GM19452 (cell line): ENCODE data around the gene ITPKB.
"Not testable (repeated sequence)": the region's sequence is repeated elsewhere in the genome, so short reads cannot be mapped to it uniquely, and the experiment has no call there.

ENCODE experiments used
- ATAC-seq: cut with Tn5 transposase; IDR thresholded peaks from one replicate; pipeline ENCODE4 v1.9.1; 2021; ENCODE audit not compliant: unreplicated experiment

Gene ITPKB

DNA sequence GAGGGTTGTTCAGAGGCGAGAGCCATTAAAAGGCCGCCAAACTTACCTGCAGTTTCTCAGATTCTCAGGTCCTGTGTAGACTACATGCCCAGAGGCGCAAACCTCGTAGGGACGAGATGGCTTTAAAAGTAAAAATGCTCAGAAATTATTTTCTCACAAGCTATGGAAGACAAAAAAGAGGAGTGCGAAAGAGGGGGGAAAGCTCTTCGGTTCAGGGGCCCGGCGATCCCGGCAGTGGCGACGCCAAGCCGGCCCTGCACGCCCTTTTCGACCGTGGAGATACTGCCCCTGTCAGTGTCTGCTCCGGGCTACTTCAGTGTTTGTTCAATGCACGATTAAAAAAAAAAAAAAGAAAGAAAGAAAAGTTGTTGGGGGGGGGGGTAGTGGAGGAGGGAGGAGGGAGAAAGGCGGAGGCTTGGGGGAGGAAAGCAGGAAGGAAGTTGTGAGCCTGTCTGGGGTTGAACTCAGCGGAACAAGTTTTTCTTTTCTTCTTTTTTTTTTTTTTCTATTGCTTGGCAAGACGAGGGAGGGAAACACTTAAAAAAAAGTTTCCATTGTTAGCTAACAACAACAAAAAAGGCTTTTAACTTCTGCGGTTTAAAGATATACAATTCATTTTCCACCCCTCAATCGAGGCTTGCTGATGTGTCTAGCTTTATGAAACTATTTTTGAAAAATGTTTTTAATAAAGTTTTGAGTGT lies at the start of gene ITPKB:
Gene ITPKB (minus strand): TSS at position 288 of the 701 bp plus-strand sequence. CDS start 1,824 bp downstream, outside the sequence.
- ATAC-seq, result no peak

DNA sequence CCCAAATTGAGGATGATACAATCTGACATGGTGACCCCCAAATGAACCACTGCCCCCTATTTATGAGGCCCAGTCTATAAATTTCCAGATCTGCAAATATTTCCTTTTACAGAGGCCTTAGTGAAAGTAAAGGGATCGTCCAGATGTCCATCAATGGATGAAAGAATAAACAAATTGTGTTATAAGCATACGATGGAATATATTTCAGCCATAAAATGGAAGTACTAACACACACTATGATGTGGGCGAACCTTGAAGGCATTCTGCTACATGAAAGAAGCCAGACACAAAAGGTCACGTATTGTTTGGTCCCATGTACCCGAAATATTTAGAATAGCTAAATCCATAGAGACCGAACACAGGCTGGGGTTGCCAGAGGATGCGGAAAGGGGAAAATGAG lies 48.6 kb upstream of the ITPKB start:
- no peak for ATAC-seq

DNA sequence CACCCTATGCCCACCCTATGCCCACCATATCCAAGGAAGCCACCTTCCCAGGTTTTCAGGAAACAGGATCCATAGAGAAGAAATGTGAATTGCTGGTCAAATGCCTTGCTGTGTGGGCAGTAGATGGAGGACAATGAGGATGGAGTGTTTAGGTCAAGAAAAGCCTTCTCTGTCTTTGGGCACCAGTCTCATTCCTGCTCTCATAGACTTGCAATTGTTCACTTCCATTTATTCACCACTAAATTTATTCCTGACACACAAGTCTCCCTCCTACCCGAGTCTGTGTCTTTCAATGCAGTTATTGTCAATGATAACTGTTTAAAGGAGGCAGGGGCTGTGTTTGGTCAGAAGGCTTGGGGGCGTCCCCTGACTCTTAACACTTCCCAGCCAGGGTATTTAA lies 48.0 kb upstream of the ITPKB start:
- no peak for ATAC-seq

DNA sequence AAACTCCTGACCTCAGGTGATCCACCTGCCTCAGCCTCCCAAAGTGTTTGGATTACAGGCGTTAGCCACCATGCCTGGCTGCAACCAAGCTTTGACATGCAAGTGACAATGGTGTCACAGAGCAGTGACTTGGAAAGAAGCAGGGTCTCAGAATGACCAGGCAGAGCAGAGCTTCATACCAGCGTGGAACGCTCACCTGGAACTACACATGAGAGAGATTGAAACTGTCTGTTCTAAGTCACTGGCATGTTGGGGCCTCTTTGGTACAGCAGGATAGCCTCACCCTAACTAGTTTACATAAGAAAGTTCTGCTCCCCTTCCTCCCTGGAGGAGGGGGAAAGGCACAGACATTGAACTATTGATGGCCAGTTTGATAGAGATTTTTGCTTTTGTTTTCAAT lies 47.5 kb upstream of the ITPKB start:
- ATAC-seq, result peak; percentile 60

DNA sequence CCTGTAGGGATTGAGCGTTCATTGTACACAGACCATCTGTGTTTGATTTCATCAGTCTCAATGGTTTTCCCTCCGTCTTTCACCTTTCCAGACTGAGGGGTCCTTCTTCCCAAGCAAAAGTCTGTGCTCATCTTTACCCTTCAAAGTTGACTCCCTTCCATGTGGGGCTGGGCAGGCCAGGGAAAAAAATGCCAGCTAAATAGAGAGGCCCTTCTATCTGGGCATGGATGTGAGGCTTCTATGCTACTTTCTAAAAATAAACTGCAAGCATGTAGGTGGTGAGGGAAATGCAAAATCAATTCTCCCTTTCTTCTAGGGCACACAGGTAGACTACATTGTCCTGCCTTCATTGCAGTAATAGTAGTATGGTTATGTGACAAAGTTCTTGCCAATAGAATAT lies 46.7 kb upstream of the ITPKB start:
- ATAC-seq, result no peak

DNA sequence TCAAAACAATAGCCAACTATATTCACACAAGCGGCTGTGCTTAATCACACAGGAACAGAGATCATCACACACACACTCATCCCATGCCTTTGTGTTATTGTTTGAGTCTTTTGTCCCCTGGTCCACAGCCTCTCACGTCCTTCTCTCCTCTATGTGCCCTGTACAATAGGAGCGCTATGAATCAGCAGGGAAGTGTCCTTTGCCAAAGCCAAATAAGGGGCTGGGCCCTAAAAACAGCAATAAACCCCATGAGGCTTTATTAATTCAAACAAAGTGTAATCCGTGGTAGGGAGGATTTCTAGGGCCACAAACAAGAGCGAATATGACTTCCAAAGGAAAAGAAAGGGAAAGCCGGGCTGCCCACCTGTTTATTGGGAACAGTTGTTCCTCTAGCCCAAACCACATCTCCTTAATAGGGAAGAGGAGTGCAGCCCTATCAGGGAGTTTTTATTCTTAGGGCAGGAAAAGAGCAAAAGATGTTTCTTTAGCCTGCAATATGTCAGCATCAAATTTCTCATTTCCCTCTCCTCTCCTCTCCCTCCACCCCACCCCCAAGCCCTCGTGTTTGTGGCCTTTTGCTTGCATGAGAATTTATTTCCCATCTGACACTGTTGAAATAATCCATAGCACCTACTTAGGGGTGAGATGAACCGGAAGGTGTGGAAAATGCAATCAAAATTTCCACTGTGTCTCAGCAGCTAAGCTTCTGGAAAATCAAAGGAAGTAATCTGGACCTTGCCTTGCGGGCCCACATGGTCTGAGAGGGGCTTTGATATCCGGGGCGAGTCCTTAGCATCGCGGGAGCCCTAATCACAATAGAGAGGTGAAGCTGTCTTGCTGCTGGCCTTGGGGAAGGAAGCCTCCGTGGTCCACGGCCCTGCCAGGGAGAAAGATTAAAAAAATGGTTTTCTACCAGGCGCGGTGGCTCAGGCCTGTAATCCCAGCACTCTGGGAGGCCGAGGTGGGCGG lies 45.3 kb upstream of the ITPKB start:
- no peak for ATAC-seq

DNA sequence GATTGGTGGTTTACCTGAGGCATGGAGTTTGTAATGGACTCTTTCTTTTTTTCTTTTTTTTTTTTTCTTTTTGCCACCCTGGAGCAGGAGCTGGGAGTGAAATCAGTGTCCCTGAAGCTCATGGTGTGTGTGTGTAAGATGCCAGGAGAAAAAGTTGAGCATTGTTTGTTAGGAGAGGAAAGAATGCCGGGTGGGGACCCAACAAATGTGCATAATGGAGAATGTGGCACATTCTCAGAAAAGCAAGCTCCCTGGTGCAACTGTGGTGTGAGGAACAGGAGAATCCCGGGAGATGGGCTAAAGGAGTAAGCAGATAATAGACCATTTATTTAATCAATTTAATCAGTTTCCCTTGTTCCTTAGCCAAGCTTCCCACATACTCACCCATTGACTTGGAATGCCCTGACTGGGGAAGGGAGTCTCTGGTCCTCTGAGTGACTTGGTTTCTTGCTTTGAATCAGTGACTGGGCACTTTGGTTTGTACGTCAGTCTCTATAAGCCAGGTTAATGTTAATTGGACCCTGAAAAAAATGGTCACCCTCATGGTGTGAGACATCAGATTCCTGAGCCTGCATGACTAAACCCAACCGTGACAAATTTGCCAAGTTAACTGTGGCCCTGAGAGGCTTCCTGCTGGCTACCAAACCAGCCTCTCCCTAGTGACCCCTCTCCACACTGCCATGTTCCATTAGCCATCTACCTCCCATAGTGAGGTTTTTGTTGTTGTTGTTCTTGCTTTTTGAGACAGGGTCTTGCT lies 43.9 kb upstream of the ITPKB start:
- ATAC-seq, result no peak

DNA sequence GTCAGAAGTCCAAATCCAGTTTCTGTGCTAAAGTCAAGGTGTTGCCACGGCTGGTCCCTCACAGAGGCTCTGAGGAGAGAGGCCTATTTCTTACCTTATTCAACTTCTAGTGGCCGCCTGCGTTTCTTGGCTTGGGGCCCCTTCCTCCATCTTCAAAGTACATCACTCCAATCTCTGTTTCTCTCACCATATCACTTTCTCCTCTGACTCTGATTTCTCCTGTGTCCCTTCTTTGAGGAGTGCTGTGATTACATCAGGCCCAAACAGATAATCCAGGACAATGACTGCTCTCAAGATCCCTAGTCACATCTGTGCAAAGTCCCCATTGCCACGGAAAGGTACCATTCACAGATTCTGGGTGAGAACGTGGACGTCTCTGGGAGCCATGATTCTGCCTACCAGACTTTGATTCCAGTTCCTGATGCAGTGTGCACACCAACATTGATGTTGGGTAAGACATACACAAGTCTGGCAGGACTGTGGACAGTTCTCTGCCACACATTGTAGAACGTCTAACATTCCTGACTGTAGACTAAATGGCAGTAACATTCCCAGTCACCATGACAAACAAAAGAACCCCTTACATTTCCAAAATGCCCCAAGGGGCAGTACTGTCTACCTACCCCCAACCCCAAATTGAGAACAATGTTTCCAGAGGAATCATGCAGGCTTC lies 43.0 kb upstream of the ITPKB start:
- no peak for ATAC-seq

DNA sequence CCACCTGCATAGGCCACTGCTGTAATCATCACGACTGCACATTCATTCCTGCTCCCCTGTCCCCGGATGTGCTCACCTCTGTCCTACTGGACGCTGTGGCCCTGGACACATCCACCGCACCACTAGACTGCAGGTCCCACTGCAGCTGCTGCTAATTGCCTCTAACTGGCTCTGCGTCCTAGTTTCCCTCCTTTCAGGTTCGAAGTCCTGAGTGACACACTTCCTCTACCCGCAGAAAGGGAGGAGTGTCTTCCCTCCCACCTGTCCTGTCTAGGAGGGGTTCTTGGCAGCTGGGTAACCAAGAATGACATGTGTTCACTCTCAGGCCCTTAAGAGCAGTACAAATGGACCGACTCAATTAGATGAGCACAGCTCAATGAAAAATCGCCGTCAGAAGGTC lies 40.5 kb upstream of the ITPKB start:
- no peak for ATAC-seq

DNA sequence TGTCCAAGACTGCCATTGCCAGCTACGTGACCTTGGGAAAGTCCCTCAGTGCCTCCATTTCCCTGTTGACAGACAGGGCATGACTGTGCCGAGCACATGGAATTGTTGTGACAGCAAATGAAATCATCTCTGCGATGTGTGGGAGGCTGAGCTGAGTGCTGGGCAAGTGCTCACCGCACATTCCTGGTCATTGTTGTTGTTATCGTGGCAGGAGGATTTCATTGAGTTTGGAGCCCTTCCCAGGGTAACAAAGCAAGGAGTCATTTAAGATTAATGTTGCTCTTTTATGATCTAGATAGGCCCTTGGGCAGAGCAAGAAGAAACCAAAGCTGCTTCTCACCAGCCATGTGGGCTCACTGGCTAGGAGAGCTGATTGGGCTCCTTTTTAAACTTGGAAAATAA lies 39.6 kb upstream of the ITPKB start:
- ATAC-seq, result no peak

DNA sequence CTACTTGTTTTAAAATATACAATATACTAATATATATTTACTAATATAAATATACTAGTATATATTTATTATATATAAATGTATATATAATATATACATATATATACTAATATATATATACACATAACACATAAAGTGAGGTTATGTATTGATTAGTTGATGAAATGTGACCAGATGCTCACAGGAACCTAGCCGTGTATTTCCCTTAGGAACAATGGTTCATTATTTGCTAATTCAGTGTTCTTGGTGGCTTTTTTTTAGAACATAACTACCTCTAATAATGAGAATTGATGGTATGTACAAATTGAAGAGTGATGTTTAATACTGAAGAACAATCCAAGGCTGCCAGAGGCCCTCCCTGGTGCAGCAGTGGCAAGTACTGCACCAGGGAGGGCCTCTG lies 37.9 kb upstream of the ITPKB start:
- no peak for ATAC-seq

DNA sequence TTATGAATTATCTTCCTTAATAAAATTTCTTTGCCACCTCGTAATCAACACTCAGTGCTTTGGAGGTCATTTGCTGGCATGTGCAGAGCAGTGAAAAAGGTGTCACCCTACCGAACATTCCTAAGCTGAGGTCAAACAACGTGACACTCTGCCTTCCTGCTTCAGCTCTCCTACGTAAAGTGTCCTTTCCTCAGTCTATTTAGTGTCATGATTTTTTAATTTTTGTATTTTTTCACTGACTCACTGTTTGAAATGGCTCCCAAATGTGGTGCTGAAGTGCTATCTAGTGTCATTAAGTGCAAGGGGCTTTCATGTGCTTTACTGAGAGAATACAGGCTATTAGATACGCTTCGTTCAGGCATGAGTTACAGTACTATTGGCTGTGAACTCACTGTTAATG lies 37.0 kb upstream of the ITPKB start:
- ATAC-seq, result no peak

DNA sequence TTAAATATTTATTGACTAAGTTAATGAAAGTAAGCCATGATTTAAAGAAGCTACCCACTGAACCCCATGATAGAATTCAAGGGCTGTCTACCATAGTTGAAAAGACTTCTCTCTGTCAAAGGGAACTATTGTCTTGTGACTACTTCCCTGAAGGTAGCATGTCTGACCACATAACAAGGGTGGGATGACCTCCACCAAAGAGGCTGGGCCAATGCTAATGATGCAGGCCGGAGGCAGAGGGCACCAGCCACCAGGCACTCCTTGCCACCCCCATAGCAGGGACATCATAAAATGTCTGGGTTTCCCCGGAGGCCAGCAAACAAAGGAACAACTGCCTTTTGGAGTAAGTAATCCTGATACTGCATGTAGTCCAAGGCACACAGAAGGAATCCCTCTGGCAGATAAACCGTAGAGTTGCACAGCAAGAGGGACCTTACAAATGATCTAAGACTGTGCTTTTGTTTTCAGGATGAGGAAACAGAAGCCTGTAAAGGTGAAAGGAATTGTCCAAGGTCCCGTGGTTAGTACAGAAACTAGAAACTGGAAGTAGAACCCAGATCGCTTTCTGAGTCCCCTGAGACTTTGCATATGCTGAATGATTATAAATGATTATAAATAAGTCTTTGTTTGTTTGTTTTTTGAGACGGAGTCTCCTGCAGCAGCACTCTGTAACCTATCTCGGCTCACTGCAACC lies 33.5 kb upstream of the ITPKB start:
- no peak for ATAC-seq

DNA sequence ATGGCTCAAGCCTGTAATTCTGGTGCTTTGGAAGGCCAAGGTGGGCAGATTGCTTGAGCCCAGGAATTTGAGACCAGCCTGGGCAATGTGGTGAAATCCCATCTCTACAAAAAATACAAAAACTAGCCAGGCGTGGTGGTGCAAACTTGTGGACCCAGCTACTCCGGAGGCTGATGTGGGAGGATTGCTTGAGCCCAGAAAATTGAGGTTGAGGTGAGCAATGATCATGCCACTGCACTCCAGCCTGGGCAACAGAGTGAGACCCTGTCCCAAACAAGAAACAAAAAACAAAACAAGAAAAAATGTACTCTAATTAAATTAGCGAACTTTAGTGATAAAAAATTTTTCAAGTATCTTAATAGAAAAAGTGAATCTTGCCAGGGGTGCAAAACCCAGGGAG lies 28.1 kb upstream of the ITPKB start:
- ATAC-seq, result not testable (repeated sequence)

DNA sequence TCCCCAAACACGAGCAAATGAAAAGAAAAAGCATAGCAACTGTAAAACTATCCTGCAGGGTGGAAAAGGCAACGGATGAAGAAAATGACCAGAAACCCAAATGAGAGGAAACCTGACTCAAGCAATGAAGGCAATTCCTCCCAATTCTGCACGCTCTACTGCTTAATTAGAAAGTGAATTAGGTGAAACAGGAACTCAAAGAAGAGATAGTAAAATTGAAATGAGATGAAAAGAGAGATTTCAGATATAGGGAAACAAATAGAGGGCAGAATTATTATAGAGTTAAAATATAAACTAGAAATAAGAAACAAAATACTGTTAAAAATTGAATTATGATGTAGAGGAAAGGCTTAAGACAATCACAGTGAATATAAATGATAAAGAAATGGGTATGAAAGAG lies 27.5 kb upstream of the ITPKB start:
- no peak for ATAC-seq

DNA sequence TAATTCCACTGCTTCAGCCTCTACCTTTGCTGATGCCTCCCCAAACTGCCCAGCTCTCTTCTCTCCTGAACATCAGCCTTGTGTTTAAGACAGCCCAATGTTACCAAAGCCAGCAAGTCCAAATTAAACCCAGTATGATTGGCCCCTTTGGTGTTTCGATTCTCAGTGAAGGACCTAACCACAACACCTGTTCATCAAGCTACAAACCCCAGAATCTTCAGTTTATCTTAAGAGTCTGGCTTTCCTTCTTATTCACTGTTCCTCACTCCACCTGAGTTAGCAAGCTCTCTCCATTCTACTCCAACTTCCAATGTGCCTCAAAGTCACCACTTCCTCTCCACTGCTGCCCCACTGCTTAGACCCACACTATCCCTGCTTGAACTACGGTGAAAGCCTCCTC lies 25.5 kb upstream of the ITPKB start:
- ATAC-seq, result peak; percentile 75

DNA sequence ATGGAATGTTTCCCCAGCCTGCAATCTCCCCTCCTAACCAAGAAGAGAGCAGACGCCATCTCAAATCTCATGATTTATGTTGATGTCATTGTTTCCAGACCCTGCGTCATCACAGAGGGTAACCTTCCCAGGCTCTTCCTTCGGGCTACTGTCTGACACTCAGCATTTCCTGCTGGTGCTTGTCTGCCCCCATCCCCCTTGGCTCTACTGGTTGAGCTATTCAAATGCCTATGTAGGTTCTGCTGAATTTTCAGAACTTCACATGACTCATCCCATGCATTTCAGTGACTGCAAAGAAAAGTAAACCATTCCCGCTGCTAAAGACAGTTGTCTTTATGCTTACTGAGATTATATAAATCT lies 24.8 kb upstream of the ITPKB start:
- no peak for ATAC-seq

DNA sequence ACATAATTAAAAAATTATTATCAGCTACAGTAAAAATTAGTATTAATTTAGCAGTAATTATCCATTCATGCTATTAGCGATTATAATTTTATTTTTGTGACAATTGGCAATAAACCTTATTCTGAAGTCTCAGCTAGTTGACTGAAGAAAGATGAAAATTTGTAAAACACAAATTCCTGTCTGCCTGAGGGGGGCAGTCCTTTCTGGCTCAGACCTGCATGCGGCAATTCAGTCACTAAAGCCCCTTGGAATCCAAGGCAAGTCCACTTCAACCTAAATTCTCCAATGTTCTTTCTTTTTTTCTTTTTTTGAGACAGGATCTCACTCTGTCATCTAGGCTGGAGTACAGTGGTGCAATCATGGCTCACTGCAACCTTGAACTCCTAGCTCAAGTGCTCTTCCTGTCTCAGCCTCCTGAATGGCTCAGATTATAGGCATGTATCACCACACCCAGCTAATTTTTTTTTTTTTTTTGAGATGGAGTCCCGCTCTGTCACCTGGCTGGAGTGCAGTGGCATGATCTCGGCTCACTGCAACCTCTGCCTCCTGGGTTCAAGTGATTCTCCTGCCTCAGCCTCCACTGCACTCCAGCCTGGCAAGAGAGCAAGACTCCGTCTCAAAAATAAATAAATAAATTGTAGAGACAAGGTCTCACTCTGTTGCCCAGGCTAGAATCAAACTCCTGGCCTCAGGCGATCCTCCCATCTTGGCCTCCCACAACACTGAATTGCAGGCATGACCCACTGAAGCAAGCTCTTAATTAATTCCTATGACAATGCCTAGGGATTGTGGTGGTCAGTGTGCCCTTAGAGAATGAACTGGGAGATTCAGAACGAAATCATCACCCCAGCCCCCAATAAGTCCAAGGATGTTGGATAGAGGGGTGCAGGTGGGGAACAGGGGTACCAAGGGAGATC lies 24.2 kb upstream of the ITPKB start:
- ATAC-seq, result no peak

DNA sequence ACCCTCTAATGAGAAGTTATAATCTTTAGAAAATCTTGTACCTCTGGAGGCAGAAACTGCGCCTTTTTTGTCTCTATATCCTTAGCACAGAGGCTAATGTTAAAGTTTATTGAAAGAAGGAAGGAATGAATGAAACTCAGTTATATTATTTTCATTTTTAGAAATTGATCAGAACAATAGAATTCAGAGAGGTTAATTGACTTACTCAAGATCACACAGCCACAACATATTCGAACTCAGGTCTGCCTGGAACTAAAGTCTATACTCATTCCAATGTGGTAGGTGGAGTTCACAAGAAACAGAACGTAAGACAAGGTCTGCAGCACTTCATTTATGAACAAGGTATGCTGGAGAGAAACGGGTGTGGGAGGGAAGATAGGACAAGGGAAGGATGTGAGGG lies 23.0 kb upstream of the ITPKB start:
- no peak for ATAC-seq
